Endothelial cell of umbilical vein (primary cell): ENCODE data around the gene ZNF777.

Source experiments
- POLR2A ChIP-seq: IDR thresholded peaks from 2 replicates; pipeline ENCODE4 v1.6.1; 2012; ENCODE audit warnings: low read depth, mild to moderate bottlenecking, control low read depth, low read length
- TF ChIP-seq, protein P1 (sequence below), 2 donors: IDR thresholded peaks; 1 replicate in 1 of 2; 2 replicates in 1 of 2; pipeline ENCODE4 v1.5.1; 2011; ENCODE audit warnings: low read length in 2 of 2, mild to moderate bottlenecking in 2 of 2, moderate library complexity in 2 of 2, control low read depth in 1 of 2, inconsistent platforms in 1 of 2, low read depth in 1 of 2; ENCODE audit not compliant: insufficient read depth in 1 of 2; ENCODE audit errors: extremely low read depth in 1 of 2
- TF ChIP-seq, protein P2 (sequence below): IDR thresholded peaks from 2 replicates; pipeline ENCODE4 v1.6.1; 2011; ENCODE audit not compliant: insufficient read depth, insufficient read length

GRCh38 chr7:149466364-149466763, 5.5 kb upstream of the ZNF777 start:
- TF ChIP-seq, protein P1, sequence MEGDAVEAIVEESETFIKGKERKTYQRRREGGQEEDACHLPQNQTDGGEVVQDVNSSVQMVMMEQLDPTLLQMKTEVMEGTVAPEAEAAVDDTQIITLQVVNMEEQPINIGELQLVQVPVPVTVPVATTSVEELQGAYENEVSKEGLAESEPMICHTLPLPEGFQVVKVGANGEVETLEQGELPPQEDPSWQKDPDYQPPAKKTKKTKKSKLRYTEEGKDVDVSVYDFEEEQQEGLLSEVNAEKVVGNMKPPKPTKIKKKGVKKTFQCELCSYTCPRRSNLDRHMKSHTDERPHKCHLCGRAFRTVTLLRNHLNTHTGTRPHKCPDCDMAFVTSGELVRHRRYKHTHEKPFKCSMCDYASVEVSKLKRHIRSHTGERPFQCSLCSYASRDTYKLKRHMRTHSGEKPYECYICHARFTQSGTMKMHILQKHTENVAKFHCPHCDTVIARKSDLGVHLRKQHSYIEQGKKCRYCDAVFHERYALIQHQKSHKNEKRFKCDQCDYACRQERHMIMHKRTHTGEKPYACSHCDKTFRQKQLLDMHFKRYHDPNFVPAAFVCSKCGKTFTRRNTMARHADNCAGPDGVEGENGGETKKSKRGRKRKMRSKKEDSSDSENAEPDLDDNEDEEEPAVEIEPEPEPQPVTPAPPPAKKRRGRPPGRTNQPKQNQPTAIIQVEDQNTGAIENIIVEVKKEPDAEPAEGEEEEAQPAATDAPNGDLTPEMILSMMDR (IDR thresholded peaks at IDR 0.05; ENCODE audit: extremely low read depth in 1 of 2, insufficient read depth in 1 of 2, low read depth in 1 of 2, low read length in 2 of 2), result no peak
- TF ChIP-seq, protein P2, sequence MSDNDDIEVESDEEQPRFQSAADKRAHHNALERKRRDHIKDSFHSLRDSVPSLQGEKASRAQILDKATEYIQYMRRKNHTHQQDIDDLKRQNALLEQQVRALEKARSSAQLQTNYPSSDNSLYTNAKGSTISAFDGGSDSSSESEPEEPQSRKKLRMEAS, result no peak
- no peak for TF ChIP-seq POLR2A
